Sciatic nerve (tissue), 2 donors: ENCODE measurements around the gene C2orf68. TPM values are rescaled to one million over a fixed set of nuclear protein-coding genes. Genes with fewer than 3 reads are reported as not detected.
"Not testable (repeated sequence)": the region's sequence is repeated elsewhere in the genome, so short reads cannot be mapped to it uniquely, and the experiment has no call there.

Experiments used
- ATAC-seq: fragments of 200-7000 bp; cut with Tn5 transposase; one replicate; pipeline ENCODE4 v1.9.1; 2020; ENCODE audit warnings: mild to moderate bottlenecking, moderate library complexity
- DNase-seq: peaks from one replicate; pipeline ENCODE4 v3.0.0-alpha.2; 2020; ENCODE audit warnings: low spot score
- intact Hi-C: fragments of 100-400 bp; cut with DNase I; formaldehyde crosslinking; loops from one replicate; pipeline ENCODE4 v1.14.2; 2022
- total RNA-seq: library from RNA; stranded (reverse); fragmentation: NEBNext Ultra II Directional; extraction: Animal tissue kit (Norgen Biotek cat#: 25700); gene quantifications from one replicate; pipeline ENCODE4 v1.2.1, GENCODE V29; 2021
- donor health status: DM: no; HTN: no; CAD: no.
- donor health status: DM: no; HTN: no; CAD: no.

Gene C2orf68
- total RNA-seq, 1 donor from 2014 or later: 41.6 TPM

DNA sequence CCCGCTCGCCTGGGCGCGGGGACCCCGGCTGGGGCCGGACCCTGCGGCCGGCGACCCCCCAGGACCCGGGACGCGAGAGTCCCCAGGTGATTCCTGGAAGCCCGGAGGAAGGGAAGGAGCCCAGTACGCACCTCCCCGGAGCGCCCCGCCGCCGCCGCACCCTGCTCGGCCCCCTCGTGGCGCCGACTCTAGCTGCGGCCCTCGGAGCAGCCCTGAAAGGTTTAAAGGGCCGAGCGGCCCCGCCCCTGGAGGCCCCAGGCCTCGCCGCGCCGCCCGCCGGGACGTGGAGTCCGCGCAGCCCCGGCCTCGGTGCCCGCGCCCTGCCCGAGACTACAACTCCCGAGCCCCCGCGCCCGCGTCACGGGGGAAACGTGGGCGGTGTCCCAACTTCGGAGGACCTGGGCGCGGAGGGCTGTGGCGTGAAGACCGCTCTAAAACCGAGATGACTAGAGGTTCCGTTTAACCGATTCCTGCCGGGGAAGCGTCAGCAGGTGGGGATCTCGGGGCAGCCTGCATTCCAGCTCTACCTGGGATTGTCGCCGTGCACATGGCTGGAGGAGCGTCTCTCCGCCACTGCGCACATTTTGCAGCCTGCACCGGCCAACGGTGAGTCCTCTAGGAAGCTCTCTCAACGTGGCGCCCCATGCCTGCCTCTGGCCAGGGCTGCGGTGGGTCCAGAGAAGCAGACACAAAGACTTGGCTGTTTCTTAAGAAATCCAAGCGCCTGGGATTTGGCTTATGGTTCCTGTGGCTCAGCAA is 9.2 kb downstream of the C2orf68 start, which contains the start of gene TMEM150A:
TSS of gene TMEM150A (minus strand) at position 223 of the 759 bp plus-strand sequence. CDS start 750 bp downstream, outside the sequence.
- intact Hi-C loops: loop anchor here (10.0 kb wide), 1 partner anchor 568 kb away; no protein-coding TSS in a partner anchor
- peak; percentile 97 for DNase-seq
- peak; percentile 96 for ATAC-seq

DNA sequence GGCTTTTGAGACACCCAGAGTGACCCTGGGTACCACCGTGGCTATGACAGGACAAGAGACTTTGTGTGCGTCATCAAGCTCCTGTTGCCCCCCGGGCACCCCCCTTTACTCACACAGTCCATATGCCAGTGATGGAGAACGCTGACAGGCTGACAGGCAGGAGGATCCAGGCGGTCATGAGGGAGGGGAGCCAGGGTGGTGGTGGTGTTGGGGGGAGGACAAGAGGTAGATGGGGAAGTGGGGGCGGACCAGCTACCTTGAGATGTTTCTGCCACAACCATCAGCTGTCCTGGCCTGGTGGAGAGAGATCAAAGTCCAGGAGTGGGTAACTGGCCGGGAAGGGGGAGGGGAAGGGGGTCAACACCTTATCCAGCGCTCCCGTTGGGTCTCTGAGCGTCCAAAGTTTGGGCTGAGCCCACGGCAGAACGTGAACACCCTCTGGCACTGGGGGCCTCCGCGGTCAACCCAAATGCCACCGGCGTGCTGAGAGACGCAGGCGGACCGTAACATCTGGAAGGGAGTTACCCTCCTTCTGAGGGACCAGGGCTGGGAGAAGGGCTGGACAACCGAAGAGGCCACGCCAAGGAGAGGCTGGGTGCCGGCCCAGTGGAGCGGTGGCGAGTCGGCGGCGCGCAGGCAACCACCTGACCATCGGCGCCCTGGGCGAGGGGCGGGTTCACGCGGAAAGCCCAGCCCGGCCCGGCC is 9.9 kb downstream of the C2orf68 start:
- ATAC-seq (peak; percentile 48), DNase-seq (peak; percentile 85)
- intact Hi-C loops: loop anchor here (10.0 kb wide), 1 partner anchor 567 kb away; no protein-coding TSS in a partner anchor

DNA sequence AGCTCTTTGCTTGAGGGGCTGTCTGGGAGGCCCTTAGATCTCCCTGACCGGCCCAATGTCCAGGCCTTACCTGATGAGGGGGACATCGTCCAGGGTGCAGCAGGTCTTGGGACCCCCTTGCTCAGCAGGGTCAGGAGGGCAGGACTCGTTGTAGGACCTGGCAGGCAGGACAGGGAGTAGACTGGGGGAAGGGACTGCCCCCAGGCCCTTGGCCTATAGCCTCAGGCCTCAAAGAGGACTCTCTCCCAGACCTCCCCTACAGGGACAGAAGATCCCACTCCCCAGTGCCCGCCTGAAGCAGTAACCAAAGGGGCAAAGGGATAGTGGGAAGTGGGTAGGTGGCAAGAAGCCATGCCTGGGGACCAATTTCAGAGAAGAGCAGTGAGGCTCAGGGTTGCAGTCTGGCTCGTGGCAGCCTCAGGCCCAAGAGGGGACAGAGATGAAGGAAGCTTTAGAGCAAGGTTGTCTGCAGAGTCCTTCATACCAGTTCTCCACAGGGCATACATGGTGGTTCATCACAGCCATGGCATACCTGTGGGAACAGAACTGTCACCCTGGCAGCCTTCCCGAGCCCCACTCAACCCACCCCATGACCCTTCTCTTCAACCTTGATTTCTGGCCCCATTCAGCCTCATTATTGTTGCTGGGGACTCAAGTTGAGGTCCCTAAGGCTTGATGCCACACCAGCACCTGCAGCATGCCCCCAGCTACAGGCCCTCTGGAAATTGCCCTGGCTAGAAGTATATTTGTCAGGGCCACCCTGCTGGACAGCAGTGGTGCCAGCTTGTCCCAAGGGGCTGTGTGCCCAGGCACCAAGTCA is 10.7 kb downstream of the C2orf68 start:
- intact Hi-C loops: loop anchor here (10.0 kb wide), 1 partner anchor 566 kb away; no protein-coding TSS in a partner anchor

DNA sequence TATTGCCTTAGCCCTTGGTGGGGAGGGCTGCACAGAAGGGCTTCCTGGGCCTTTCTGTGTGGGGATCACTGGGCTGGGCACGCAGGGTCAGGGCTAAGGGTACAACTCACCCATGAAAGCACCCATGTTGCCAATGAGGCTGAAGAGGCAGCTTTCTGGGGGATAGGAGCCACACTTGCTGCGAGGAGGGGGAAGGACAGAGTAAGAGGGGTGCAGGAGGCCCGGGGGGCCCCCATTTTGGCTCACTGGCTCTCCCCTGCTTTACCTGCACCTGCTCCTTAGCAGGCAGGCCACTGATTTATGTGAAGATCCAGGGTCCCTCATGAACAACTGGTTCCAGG is 11.7 kb downstream of the C2orf68 start:
- DNase-seq (no peak), ATAC-seq (no peak)
- intact Hi-C loops: loop anchor here (10.0 kb wide), 1 partner anchor 565 kb away; no protein-coding TSS in a partner anchor

More for the DNA sequence above, 10.7 kb downstream of the C2orf68 start:
- DNase-seq (no peak), ATAC-seq (no peak)

DNA sequence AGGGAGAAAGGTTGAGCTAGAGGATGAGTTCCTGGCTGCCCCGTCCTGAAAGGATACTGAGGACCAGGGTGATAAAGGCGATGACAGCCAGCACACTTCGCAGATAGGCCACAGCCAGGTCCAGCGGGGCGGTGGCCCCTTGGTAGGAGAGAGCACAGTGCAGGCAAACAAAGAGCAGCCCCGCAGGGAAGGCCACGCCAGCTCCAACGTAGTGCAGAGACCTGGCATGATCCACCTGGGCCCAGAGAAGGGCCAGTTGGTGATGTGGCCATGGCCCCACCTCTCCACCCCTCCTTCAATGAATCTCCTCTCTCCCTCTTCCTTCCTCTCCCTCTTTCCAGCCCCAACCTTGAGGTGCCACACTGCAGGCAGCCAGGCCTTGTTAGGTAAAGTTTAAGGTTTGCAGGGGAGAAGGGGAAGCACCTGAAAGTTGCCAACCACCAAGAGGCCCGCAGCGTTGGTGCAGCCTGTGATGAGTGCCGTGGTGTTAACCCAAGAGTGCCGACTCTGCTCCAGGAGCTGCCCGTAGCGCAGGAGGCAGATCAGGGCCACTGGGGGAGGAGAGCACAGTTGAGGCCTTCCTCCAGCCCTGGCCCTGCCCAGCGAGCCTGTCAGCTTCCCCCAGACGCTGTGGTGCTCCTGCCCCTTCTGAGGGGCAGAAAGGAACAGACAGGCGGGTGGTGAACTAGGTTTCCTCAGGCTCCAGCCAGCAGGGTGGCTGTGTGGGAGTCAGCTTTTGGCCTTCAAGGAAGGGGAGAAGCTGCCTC is 12.2 kb downstream of the C2orf68 start:
- ATAC-seq (no peak), DNase-seq (no peak)
- intact Hi-C loops: loop anchor here (10.0 kb wide), 1 partner anchor 565 kb away; no protein-coding TSS in a partner anchor

DNA sequence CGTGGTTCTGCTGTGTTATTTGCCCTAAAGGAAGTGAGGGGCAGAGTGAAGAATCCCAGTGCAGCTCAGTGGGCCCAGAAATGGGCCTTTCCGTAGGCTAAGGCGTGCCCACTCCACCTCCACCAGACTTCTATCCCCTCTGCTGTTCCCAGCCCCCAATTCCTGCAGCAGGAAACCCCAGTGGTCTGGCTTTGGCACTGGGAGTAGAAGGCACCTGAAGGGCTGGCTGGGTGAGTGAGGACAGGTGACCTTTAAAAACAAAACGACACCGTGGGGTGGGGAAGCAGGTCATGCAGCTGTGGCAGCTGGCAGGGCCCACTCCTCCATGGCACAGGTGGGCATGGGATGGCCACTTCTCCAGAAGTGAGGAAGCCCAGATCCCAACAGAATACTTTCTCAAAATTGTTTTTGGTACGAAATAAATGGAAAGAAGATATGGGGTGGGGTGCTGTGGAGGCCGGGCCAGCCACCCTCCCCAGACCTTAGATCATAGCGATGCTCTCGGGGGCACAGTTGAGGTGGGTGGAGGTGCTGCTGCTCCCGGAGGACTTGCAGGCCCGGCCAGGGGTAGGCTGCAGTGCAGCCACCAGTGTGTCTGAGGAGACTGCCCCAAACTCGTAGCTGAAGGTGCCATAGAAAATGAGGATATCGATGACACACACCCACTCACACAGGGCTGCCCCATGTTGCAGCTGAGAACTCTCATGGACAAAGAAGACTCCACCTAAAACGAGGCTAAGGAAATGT is 13.1 kb downstream of the C2orf68 start:
- ATAC-seq: no peak
- intact Hi-C loops: no loop called here
- DNase-seq: no peak

DNA sequence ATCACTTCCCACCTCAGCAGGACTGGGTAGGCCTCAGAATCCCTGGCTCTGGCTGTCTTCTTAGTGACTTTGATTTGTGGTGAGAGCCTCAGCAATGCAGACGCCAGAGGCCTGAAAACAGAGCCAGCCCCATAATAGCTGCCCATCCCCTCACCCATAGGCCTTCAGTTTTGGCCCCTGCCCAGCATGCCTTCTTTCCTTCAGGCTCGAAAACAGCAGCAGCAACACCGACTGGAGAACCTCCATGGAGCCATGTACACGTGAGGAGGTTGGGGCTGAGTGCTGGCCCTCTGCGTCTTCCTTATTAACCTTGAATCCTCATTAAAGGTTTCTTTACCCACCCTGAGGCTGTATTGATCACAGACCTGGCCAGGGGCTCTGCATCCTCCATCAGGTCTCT is 14.6 kb downstream of the C2orf68 start:
- intact Hi-C loops: no loop called here
- DNase-seq: no peak
- ATAC-seq: no peak

DNA sequence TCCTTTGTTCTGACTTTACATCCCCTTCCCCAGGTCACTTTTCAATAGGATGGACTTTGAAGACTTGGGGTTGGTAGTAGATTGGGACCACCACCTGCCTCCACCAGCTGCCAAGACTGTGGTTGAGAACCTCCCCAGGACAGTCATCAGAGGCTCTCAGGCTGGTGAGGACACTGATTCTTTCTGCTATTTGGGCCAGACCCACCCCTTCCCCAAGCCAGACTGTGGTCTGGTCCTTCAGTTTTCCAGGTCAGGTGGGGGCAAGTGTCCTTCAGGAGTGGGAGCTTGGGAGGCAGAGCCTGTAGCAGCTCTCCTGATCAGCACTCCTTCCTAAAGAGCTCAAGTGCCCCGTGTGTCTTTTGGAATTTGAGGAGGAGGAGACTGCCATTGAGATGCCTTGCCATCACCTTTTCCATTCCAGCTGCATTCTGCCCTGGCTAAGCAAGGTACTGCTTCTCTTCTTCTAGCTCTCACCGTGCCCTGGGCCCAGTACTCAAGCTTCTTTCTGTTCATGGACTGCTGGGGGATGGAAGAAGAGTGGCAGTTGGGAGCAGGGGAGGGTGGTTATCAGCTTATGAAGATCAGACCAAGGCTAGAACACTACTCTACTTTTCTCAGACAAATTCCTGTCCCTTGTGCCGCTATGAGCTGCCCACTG is 15.3 kb downstream of the C2orf68 start:
- ATAC-seq: no peak
- no peak for DNase-seq
- intact Hi-C loops: no loop called here

DNA sequence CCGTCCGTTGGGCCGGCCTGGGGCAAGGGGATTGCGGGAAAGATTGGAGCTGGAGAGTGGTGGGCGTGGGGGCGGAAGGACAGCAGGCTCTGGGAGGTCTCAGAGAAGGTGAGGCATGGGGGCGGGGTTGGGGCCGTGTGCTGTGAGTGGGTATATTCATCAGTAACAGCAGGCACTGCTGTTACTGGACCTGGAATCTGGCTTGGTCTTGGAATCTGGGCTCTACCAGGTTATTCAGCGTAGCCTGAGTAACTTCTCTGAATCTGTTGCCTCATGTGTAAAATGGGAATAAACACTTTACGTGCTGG is 15.9 kb downstream of the C2orf68 start:
- ATAC-seq (peak; percentile 1), DNase-seq (no peak)
- intact Hi-C loops: no loop called here

DNA sequence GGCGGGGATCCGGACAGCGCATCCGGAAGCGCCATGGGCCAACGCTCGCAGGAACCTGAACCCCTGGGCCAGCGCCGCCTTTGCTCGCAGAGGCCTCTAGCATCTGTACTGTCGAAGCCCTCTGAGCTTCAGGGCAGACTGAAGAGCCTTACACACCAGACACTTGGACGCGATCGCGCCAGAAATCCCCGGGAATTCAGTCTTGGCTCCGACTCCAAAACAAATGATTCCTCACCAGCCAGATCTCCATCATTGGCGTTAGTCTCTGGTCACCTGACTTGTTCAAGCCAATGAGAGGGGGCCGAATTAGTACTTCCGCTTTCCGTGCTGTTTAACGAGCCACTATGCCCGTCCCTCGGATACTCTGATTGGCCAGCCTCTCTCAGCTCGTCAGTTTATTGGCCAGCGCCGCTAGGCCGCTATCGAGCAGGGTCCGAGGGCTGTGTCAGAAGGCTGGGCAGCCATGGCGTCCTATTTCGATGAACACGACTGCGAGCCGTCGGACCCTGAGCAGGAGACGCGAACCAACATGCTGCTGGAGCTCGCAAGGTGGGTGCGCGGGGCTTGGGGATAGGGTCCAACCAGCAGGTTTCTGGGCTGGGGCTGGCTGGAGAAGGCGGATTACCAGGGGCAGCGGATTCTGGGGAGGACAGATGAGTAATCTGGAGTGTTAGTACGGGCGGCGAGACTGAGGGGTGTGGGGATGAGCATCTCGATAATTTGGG is 16.4 kb downstream of the C2orf68 start, which contains the start of gene RNF181:
TSS of gene RNF181 (plus strand) at position 445 of the 725 bp plus-strand sequence. CDS start at position 464, 19 bp downstream.
- intact Hi-C loops: no loop called here
- ATAC-seq (peak; percentile 98), DNase-seq (peak; percentile 95)

DNA sequence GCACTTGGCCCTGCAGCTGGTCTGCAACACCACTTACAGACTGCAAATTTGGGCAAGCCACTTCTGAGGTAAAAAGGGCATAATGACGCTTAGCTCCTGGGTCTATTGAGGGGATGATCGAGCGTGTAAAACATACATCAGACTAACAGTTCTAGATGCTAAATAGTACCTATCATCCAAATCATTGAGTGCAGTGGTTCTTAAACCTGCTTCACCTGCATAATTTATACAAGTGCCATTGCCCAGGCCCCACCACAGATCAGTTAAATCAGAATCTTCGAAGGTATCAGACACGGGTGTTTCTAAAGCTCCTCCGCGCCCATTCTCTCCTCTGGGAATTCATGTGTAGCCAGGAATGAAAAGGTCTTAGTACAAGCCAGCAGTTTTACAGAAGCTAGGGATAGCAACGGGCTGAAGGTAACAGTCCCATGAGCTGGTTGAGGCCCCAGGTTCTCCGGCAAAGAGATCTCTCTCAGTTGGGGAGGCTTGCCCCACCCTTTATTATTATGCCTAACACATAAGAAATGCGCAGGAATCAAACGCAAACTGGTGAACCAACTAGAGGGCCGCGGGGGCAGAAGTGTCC is 17.1 kb downstream of the C2orf68 start:
- no peak for ATAC-seq
- no peak for DNase-seq
- intact Hi-C loops: no loop called here

DNA sequence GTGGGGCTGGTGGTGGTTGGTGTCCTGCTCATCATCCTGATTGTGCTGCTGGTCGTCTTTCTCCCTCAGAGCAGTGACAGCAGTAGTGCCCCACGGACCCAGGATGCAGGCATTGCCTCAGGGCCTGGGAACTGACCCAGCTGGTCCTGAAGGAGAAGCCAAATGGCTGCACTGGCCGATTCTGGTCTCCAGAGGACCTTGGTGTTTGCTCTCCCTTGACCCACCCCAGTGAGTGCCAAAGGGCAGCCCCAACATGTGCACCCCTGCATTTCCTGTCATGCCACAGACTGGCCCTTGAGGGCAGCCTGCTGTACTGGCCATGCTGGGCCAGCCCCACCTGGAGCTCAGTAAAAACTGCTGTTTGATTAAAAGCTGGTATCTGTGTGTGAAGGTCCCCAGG is 18.8 kb downstream of the C2orf68 start:
- DNase-seq (no peak), ATAC-seq (no peak)
- intact Hi-C loops: no loop called here

DNA sequence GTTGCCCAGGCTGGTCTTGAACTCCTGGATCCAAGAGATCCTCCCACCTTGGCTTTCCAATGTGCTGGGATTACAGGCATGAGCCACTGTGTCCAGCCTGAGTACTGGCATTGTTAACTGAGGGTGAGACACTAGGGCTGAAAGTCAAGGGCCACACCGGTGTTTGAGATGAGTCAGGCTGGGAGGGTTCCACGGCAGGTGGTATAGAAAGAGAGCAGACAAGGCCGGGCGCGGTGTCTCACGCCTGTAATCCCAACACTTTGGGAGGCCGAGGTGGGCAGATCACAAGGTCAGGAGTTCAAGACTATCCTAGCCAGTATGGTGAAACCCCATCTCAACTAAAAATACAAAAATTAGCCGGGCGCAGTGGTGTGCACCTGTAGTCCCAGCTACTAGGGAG is 19.6 kb downstream of the C2orf68 start:
- DNase-seq, intact Hi-C loops, ATAC-seq: not testable (repeated sequence)

DNA sequence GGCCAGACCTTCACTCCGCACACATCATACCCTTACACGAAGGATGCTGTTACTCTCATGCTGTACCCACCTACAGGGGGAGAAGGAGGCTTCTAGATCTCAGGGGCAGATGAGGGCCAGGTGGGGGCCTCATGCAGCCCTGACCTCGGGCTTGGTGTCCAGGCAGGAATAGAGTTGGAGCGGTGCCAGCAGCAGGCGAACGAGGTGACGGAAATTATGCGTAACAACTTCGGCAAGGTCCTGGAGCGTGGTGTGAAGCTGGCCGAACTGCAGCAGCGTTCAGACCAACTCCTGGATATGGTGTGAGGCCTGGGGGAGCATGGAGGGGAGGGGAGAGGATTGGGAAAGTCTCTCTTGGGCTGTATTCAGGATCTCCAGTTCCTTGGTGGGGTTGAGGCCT is 20.3 kb downstream of the C2orf68 start:
- intact Hi-C loops: no loop called here
- DNase-seq: no peak

DNA sequence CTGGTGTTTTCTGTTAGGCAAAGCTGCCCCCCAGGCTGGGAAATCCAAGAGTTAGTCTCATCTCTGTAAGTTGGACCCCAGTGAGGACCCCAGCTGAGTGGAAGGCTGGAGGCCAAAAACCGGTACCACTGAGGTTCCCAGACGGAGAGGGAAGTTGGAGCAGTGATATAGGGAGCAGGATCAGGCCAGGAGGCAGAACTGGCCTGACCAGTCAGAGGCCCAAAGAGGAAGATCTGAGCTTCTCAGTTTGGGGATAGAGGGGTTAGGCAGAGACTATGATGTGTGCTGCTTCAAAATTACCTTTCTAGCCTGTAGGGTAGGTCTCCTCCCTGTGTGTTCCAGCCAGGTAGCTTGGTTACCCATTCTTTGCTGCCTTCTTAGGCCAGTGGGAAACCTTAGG is 20.9 kb downstream of the C2orf68 start:
- intact Hi-C loops: no loop called here
- no peak for ATAC-seq
- no peak for DNase-seq

More for the DNA sequence above, 20.3 kb downstream of the C2orf68 start:
- no peak for ATAC-seq

DNA sequence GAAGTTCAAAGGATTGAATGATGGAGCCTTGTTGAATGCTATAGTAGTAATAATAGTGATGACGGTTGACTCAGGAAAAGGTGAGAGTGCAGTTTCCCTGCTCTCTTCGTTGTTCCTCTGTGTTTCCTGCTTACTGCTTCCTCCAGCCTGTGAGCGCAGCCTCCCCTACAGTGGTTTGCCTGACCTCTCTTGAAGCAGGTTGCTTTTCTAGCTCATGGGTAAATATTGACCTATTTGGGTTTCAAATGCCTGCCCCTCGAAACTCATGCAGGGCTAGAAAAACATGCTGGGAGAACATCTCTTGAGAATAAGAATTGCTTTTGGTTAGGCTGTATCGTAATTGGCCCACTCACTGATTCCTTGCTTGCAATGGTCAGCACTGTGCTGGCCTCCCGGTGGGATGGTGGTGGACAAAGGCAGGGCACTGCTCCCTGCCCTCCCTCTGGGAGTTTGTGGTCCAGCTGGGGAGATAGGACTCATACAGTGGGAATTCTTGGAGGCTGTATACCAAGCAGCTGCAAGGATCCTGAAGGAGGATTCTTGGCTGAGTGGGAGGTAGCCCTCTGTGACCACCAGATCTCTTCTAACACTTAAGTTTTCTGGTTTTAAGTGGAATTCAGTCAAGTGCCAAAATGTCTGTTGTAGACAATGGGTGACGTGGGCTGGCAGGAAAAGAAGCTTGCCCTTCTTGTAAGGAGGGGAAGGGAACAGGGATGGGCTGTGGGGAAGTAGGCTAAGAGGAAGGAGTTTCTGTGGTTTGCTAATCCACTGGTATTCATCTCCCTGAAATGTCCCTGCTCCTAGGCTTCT is 21.7 kb downstream of the C2orf68 start:
- intact Hi-C loops: no loop called here
- ATAC-seq (peak; percentile 64), DNase-seq (no peak)
